Osteocyte (in vitro differentiated cells): ENCODE data around the gene TAS1R2. TPM values are rescaled to one million over a fixed set of nuclear protein-coding genes. Genes with fewer than 3 reads are reported as not detected.

Source experiments
- DNase-seq: peaks from one replicate; pipeline ENCODE4 v3.0.0; 2021; ENCODE audit warnings: mixed read lengths; ENCODE audit not compliant: unreplicated experiment; ENCODE audit errors: extremely low spot score
- H3K27ac Mint-ChIP-seq: one replicate; pipeline ENCODE4 v1.8.0; 2021; ENCODE audit warnings: mild to moderate bottlenecking, mixed read lengths; ENCODE audit not compliant: unreplicated experiment
- H3K27me3 Mint-ChIP-seq: one replicate; pipeline ENCODE4 v1.8.0; 2021; ENCODE audit warnings: mixed read lengths; ENCODE audit not compliant: unreplicated experiment
- H3K36me3 Mint-ChIP-seq: one replicate; pipeline ENCODE4 v1.8.0; 2021; ENCODE audit warnings: mixed read lengths; ENCODE audit not compliant: unreplicated experiment
- H3K4me1 Mint-ChIP-seq: one replicate; pipeline ENCODE4 v1.8.0; 2021; ENCODE audit warnings: mixed read lengths; ENCODE audit not compliant: unreplicated experiment
- H3K4me3 Mint-ChIP-seq: one replicate; pipeline ENCODE4 v1.8.0; 2021; ENCODE audit warnings: mild to moderate bottlenecking, moderate library complexity, mixed read lengths; ENCODE audit not compliant: unreplicated experiment
- H3K9me3 Mint-ChIP-seq: one replicate; pipeline ENCODE4 v1.8.0; 2021; ENCODE audit warnings: mixed read lengths; ENCODE audit not compliant: unreplicated experiment
- total RNA-seq: library from RNA; stranded (reverse); gene quantifications from 2 replicates; pipeline ENCODE4 v1.2.1, GENCODE V29; 2021
- TF ChIP-seq, protein P1 (sequence below): fragments of 200-600 bp; sonication (generic); IDR thresholded peaks from 2 replicates; pipeline ENCODE4 v1.5.0; 2021; ENCODE audit warnings: antibody characterized with exemption, mild to moderate bottlenecking, moderate library complexity

Gene TAS1R2
- total RNA-seq, 1 donor from 2014 or later: not detected

DNA sequence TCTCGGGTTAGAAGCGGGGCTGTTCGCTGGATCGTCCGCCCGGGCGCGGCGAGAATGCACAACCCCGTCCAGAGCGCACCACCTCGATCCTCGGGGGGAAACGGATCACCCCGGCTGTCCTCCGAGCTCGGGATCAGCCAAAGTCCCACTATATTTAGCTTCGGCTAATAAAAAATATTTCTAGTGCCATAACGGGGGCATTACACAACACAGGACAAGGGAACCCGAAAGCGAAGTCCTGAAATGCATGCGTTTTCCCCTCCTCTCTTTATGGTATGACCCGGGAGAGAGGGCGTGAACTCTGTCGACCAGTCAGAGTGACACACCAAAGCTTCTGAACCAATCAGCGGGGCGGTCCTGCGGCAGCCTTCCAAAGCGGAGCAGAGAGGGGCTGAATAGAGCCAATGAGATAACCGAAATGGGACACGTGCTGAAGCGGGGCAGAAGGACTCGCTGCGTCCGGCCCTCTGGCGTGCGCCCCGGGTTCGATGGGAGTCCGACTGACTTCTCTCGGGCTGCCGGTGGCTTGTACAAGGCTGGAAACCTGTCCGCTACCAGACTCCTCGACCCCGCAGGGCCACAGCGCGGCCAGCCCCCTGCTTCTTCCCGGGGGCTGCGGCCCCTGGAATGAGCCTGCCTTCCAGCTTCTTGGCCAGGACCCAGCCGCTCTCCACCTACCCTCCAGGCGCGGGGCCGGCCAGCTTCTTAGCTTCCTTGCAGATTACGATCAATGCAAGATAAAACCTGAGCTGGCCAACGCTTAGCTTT, 43.2 kb upstream of the TAS1R2 start, which contains the start of gene ALDH4A1:
TSS of gene ALDH4A1 (minus strand) at position 33 of the 768 bp plus-strand sequence. CDS start at position 1, 32 bp downstream.
- Mint-ChIP-seq H3K27me3 (no peaks in the 10 kb centered on the region), H3K36me3 (no peaks in the 10 kb centered on the region), H3K4me1 (peaks cover 19% of the 10 kb centered on the region), H3K9me3 (no peaks in the 10 kb centered on the region), H3K27ac (peak within 1 kb of the TSS; percentile 99), H3K4me3 (peak within 1 kb of the TSS; percentile 98)
- DNase-seq: peak; percentile 98
- TF ChIP-seq, protein P1, sequence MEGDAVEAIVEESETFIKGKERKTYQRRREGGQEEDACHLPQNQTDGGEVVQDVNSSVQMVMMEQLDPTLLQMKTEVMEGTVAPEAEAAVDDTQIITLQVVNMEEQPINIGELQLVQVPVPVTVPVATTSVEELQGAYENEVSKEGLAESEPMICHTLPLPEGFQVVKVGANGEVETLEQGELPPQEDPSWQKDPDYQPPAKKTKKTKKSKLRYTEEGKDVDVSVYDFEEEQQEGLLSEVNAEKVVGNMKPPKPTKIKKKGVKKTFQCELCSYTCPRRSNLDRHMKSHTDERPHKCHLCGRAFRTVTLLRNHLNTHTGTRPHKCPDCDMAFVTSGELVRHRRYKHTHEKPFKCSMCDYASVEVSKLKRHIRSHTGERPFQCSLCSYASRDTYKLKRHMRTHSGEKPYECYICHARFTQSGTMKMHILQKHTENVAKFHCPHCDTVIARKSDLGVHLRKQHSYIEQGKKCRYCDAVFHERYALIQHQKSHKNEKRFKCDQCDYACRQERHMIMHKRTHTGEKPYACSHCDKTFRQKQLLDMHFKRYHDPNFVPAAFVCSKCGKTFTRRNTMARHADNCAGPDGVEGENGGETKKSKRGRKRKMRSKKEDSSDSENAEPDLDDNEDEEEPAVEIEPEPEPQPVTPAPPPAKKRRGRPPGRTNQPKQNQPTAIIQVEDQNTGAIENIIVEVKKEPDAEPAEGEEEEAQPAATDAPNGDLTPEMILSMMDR: no peak

DNA sequence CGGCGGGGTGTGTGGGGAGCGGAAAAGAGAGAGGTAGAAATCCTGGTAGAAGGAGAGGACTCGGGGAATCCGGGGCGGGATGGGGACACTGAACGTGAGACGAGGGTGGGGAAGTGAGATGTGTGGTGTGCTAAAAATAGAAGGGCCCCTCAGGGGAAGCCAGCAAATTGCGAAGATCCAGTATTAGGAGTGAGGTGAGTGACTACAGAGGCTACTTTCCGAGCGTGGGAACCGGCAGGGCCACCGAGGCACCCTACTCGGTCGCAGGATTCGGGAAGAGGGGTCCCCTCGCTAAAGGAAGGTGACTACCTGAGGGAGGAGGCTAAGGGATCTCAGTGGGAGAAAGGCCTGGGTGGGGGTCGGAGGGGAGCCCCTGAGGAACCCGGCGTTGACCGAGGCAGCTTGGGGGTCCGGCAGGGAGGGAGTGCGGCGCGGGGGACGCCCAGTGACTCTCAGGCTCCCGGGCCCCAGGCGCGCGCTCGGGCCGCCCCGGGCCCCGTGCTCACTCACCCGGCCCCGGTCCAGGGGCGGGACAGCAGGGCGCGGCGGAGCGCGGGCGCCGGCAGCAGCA, 42.6 kb upstream of the TAS1R2 start:
- H3K27ac Mint-ChIP-seq: peak overlapping the region; percentile 99
- TF ChIP-seq, protein P1: no peak

DNA sequence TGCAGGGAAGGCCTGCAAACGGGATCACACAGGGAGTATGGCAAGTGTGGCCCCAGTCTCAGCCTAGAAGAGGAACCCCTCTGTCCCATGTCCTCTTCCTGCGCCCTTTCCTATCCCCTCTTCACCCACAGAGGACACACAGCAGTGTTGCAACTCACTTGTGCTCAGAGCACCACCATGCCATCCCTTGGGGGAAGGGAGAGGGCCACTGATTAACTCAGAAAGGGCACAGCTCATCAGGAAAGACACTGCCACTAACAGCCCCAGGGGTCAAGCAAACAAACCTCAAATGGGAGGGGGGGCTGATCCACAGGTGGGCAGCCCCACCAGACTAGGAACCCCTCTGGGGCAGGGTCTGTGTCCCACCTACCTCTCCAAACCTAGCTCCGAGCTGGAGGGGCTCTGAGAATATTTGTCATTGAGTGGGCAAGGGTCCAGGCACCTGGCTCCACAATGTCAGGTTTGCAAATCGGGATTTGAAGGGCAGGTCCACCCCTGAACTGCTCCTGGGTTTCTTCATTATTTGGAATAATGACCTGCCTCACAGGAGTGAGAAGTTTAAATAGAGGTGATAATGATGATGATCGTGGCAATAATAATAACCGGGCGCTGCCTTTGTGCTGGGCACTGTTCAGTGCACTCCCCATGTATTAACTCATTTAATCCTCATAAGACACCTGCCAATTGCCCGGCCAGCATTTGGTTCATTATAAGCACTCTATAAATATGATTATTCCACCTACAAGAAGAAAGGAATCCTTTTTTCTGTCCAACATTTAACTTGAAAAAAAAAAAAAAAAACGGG, 41.9 kb upstream of the TAS1R2 start:
- H3K27ac Mint-ChIP-seq: peak overlapping the region; percentile 96
- H3K4me3 Mint-ChIP-seq: peak overlapping the region; percentile 98
- H3K36me3 Mint-ChIP-seq: no peaks in the 10 kb centered on the region
- H3K27me3 Mint-ChIP-seq: no peaks in the 10 kb centered on the region
- peaks cover 17% of the 10 kb centered on the region for H3K4me1 Mint-ChIP-seq
- H3K9me3 Mint-ChIP-seq: no peaks in the 10 kb centered on the region
- TF ChIP-seq, protein P1: no peak
- no peak for DNase-seq

More for the DNA sequence above, 42.6 kb upstream of the TAS1R2 start:
- H3K27me3 Mint-ChIP-seq: no peaks in the 10 kb centered on the region
- H3K4me1 Mint-ChIP-seq: peaks cover 19% of the 10 kb centered on the region
- no peaks in the 10 kb centered on the region for H3K36me3 Mint-ChIP-seq
- H3K9me3 Mint-ChIP-seq: no peaks in the 10 kb centered on the region
- no peak for DNase-seq
- peak overlapping the region; percentile 98 for H3K4me3 Mint-ChIP-seq

DNA sequence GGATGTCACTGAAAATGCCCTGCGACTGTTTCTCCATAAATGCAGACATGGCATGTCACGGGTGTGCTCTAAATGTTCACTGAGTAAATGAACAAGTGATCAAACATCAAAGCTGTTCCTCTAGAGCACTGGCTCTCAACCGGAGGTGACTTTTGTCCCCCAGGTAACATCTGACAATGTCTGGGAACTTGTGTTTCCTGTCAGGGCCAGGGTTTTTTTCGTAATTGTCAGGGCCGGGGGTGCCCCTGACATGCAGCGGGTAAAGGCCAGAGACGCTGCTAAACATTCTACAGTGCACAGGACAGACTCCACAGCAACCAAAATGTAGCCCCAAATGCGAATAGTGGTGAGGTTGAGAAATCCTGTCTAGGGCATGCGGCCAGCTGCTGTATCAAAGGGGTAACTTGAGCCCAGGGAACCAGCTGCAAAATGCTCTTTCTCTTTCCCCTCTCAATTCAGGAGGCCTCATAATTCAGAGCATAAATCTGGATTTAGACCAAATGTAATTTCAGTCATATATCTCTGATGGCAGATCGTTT, 40.9 kb upstream of the TAS1R2 start:
- Mint-ChIP-seq H3K27ac (no peak overlapping the region), H3K27me3 (no peaks in the 10 kb centered on the region), H3K36me3 (no peaks in the 10 kb centered on the region), H3K4me3 (no peak overlapping the region), H3K9me3 (no peaks in the 10 kb centered on the region), H3K4me1 (peaks cover 17% of the 10 kb centered on the region)
- DNase-seq: no peak
- TF ChIP-seq, protein P1: no peak
